Stimulated activated CD8-positive, alpha-beta memory T cell treated with anti-CD3 and anti-CD28 coated beads, Interleukin-15, amount 100 ng/mL, for 24 hours (primary cell): ENCODE results near the gene STX1A.

Experiments
- DNase-seq: peaks from one replicate; pipeline ENCODE4 v3.0.0-alpha.2; 2020; ENCODE audit warnings: low read depth

STX1A gene

DNA sequence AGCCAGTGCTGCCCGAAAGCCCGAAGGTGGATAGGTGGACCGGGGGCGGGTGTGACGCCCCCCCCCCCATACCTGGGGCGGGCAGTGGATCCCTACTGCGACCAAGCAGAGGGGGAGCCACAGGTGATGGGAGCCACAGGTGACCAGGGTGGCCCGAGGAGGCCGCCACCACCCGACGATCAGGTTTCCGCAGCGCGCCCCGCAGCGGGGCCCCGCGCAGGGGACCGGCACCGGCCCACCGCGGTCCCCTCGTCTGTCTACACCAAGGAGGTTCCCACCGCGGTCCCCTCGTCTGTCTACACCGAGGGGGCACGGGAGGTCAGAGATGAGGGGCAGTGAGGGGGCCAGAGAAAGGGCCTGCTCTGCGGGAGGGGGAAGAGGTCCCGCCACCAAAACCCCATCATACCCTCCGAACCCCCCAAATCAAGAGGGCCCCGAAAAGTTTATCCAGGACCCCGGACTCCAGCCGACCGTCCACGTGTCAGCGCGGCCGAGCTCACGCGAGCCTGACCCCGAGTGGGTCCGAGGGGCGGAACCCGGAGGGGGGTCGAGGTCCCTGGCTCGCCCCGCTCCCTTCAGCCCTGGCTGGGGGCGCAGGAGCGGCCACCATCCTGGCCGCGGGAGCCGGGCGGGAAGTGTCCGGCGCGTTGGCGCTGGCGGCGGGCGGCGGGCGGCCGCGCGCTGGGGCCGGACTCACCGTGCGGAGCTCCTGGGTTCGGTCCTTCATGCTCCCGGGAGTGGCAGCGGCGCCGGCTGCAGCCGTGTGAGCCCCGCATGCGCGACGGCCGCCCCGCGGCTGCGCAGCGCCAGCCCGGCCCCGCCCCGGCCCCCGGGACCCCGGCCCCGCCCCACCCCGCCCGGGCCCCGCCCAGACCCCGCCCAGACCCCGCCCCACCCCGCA is at the start of gene STX1A:
Gene STX1A, minus strand, starts transcription at position 765 of the 901 bp plus-strand sequence. Its CDS starts 38 bp downstream, at position 727.
- DNase-seq = peak; percentile 53

- DNase-seq = no peak
Observed at GRCh38 chr7:73768641-73769480, 49.4 kb upstream of the STX1A start.

DNA sequence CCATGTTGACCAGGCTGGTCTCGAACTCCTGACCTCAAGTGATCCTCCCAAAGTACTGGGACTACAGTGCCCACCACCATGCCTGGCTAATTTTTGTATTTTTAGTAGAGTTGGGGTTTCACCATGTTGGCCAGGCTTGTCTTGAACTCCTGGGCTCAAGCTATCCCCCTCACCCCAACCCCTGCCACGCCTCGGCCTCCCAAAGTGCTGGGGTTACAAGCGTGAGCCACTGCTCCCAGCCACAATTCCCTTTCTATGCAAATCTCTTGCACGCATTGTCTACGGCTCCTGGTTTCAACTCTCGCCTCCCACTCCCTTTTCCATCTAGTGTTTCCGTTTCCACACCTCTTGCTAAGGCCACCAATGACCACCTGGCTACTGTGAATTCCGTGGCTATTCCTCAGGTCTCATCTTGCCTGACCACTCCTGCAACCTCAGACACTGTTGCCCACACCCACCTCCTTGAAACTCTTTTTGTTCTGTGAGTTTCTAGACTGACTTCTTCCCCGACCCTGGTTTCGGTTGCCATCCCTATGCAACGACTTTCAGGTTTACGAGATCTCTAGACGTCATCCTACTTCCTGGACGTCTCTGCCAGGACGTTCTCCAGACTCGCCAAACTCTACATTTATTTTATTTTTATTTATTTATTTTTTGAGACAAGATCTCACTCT is 47.2 kb upstream of the STX1A start:
- DNase-seq = no peak

GRCh38 chr7:73762659-73762999 is 43.2 kb upstream of the STX1A start:
- DNase-seq = no peak

GRCh38 chr7:73761854-73762658 is 42.6 kb upstream of the STX1A start:
- no peak for DNase-seq

DNA sequence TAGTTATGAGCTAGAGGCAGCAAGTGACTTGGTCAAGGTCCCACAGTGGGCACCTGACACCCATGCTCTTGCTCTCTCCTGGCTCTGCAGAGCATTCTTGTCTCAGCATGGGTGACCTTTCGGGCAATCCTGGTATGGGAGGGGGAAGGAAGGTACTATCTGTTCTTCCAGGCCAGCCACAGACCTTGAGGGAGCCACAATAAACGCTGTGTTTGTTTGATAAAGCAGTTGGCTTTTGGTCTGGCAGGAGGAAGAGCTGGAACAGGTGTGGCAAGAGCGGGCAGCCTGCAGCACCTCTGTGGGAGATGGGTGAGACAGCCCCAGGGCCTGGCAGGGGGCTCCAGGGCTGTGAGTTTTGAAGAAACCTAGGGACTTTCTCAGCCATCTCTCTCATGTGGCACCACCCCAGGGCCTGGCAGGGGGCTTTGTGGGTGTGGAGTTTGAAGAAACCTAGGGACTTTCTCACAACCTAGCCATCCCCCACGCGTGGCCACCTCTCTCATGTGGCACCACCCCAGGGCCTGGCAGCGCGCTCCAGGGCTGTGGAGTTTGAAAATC is 39.2 kb upstream of the STX1A start:
- no peak for DNase-seq

DNA sequence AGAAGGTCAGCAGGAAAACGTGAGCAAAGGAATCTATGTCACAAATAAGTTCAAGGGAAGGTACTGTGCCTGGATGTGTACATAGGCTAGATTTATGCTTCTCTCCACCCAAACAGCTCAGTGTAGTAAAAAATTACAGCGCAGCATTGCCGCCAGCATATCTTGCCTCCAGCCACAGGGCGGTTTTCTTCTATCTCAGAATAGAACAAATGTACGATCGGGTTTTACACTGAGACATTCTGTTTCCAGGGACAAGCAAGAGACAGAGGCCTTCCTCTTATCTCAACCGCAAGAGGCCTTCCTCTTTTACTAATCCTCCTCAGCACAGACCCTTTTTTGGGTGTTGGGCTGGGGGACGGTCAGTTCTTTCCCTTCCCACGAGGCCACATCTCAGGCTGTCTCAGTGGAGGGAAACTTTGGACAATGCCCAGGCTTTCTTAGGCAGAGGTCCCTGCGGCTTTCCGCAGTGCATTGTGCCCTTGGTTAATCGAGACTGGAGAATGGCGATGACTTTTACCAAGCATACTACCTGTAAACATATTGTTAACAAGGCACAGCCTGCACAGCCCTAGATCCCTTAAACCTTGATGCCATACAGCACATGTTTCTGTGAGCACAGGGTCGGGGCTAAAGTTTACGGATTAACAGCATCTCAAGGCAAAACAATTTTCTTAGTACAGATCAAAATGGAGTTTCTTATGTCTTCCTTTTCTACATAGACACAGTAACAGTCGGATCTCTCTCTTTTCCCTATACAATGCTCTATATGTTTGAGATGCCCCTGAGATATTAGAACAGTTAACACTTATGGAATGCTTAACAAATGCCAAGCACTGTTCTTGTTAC is 30.7 kb upstream of the STX1A start:
- no peak for DNase-seq

DNA sequence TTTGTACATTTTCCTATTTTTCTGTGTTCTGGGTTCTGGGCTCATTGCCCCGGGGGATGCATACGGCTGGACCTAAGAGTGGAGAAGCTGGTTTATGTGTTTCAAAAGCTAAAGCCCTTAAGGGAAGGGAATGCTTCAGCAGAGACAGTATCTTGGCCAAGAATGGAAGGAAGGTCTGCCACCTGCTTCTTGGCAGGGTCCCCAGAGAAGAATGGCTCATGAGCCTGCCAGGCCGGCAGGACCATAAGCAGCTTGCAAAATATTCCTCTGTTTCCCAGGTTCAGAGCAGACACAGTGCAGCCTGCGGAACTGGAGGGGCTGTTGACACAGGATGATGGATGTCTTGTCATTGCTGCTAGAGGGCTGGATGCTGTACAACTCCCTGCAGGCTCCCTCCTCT is 26.9 kb upstream of the STX1A start:
- no peak for DNase-seq

DNA sequence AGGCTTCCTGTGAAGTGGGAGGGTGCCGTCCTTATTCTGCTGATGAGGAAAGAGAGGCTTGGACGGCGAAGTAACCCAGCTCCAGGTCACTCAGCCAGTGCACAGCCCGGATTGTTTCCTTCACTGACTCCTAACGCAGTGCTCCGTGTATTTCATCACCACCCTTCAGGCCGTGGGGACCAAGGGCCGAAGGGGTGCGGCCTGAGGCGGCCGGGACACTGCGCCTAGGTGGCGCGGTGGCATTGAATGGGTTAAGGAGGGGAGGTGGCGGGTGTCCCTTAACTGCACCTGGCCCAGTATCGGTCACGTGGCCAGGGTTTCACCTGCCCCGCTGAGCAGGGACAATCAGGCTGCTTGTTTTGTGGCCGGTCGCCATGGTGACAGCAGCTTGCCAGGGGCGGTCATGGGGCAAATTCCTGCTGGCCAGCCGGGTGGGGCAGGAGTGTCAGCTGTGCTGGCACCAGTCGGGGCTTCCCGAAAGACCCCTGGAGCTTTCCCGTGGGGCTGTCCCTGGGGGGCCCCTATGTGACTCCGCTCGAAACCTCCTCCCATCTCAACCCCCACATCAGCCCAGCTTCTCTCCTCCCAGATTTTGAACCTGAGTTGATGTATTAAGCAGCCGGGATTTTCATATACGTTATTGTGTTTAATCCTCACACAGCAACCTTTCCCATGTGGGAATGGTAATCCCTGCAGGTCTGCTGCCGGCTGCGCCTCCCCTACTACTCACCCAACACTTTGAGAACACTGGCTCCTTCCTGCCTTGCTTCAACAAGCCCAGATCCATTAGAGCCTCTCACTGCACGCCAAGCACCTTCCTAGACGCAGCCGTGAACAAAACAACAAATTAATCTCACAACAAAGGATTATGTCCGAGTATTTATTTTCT is 23.5 kb upstream of the STX1A start:
- DNase-seq = no peak

GRCh38 chr7:73742338-73742752 is 22.9 kb upstream of the STX1A start:
- DNase-seq = no peak

GRCh38 chr7:73741600-73741999 is 22.1 kb upstream of the STX1A start:
- DNase-seq = no peak

DNA sequence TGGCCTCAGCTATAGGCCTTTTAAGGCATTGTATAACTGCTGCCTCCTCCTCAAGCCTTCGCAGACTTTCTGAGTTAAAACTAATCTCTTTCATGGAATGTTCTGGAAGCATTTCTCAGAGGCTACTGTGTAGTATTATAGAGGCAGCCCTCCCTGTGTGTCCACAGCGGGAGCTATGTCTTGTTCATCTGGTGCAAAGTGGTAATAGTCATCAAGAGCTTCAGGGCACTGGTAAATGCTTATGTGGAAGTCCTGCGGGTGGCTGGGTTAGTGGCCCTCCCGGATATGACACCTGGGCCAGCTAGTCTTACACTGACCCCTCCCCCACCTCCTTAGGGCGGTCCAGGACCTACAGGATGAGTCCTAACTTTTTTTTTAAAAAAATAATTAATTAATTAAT is 21.3 kb upstream of the STX1A start:
- DNase-seq = no peak

DNA sequence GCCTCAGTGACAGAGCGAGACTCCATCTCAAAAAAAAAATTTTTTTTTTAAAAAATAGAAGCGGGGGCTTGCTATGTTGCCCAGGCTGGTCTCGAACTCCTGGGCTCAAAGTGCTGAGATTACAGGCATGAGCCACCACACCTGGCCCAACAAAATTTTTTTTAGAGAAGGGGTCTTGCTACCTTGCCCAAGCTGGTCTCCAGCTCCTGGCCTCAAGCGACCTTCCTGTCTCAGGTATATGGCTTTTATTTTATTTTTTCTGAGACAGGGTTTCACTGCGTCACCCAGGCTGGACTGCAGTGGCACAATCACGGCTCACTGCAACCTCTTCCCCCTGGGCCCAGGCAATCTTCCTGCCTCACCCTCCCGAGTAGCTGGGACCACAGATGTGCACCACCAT is 20.7 kb upstream of the STX1A start:
- no peak for DNase-seq

GRCh38 chr7:73739387-73739767 is 19.9 kb upstream of the STX1A start:
- DNase-seq = no peak

- peak; percentile 99 for DNase-seq
Observed at GRCh38 chr7:73738612-73739386, 19.3 kb upstream of the STX1A start, which contains the start of gene ABHD11. Gene ABHD11, minus strand, starts transcription at chr7:73738802. Its CDS starts 32 bp downstream, at chr7:73738770.

- DNase-seq = peak; percentile 47
Observed at GRCh38 chr7:73738220-73738611, 18.7 kb upstream of the STX1A start.

DNA sequence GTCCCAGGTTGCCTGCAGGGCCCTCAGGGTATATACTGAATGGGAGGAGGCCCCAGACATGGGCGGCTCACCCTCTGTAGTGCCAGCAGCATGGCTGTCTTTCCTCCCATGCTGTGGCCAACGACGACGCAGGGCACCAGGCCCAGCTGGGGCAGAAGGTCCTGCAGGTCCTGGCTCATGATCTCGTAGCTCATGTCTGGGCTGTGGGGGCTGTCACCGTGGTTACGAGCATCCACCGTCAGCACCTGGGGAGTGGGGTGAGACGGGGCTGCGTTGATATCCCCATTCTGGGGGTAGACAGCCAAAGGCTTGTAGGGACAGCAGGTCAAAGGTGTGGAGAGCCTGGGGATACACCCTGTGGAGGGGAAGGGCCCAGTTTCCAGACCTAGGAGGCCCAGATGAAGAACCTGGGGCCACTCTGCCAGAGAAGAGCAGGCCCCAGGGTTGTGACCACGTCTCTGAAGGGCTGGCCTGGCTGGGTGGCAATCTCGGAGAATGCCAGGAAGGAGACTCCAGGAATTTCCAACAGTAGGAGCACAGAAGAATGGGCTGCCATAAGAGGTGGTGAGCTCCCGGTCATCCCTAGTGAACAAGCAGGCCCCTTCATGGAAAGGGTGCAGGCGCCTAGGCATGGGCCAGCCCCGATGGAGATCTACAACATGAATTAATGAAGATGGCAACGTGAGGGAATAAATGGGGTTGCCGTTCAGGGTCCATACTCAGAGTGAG is 18.2 kb upstream of the STX1A start:
- no peak for DNase-seq

DNA sequence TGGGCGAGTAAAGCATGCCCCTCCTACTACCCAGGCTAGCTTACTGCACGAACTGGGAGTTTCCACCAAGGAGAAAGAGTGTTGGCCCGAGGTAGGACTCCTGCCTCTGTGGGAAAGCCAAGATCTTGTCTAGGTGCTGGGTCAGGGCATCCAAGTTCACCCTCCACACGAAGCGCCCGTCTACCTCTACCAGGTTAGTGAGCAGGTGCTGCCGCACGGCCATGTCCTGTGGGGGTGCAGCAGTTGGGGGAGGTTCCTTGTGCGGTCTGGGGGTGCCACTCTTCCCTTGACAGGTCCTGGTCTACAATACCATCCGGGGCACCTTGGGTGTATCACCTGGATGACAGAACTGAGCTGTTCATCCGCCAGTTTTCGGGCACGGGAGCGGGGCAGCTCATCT is 17.4 kb upstream of the STX1A start:
- no peak for DNase-seq
